Transverse colon (tissue), 4 donors: ENCODE measurements around the gene NPM1. TPM values are rescaled to one million over a fixed set of nuclear protein-coding genes. Genes with fewer than 3 reads are reported as not detected.

Experiments
- DNase-seq: peaks from one replicate; pipeline ENCODE4 v3.0.0-alpha.2; 2019
- H3K27ac ChIP-seq, 4 donors: fragments of 200-600 bp; sonication (generic); 2 replicates each; pipeline ENCODE4 v1.5.1; 2016 to 2018; ENCODE audit warnings: inconsistent platforms in 4 of 4
- H3K27me3 ChIP-seq: fragments of 200-600 bp; sonication (generic); 2 replicates; pipeline ENCODE4 v1.5.1; 2017; ENCODE audit warnings: inconsistent platforms
- H3K36me3 ChIP-seq, 4 donors: fragments of 200-600 bp; sonication (generic); 2 replicates each; pipeline ENCODE4 v1.5.1; 2017 to 2019; ENCODE audit warnings: inconsistent platforms in 4 of 4
- H3K4me1 ChIP-seq, 4 donors: fragments of 200-600 bp; sonication (generic); 2 replicates each; pipeline ENCODE4 v1.5.1; 2017 to 2020; ENCODE audit warnings: inconsistent platforms in 4 of 4
- H3K4me3 ChIP-seq, 4 donors: fragments of 200-600 bp; sonication (generic); 1 replicate in 1 of 4; 2 replicates in 3 of 4; pipeline versions ENCODE4 v1.5.1 to v1.6.1; 2017 to 2019; ENCODE audit warnings: inconsistent platforms in 4 of 4
- H3K9me3 ChIP-seq, 2 donors: fragments of 200-600 bp; sonication (generic); 2 replicates each; pipeline ENCODE4 v1.5.1; 2017 to 2019; ENCODE audit warnings: inconsistent platforms in 2 of 2
- CTCF ChIP-seq, 5 experiments: fragments of 200-600 bp in 3 of 5; fragments of 450-650 bp in 2 of 5; sonication (generic) in 3 of 5; IDR thresholded peaks; 1 replicate in 2 of 5; 2 replicates in 3 of 5; pipeline ENCODE4 v1.5.1; 2016 to 2017; ENCODE audit warnings: antibody characterized with exemption in 5 of 5, inconsistent platforms in 3 of 5, mild to moderate bottlenecking in 2 of 5, moderate library complexity in 1 of 5
- EP300 ChIP-seq: sonication (generic); formaldehyde crosslinking; IDR thresholded peaks from one replicate; pipeline ENCODE4 v1.6.1; 2017; ENCODE audit warnings: antibody characterized with exemption, low read depth
- POLR2A ChIP-seq: fragments of 450-650 bp; IDR thresholded peaks from one replicate; pipeline ENCODE4 v1.6.1; 2016; ENCODE audit warnings: antibody characterized with exemption, mild to moderate bottlenecking, moderate library complexity
- POLR2AphosphoS5 ChIP-seq, 3 donors: sonication (generic); formaldehyde crosslinking; IDR thresholded peaks; one replicate each; pipeline ENCODE4 v1.6.1; 2016; ENCODE audit warnings: antibody characterized with exemption in 3 of 3
- WGBS, 2 donors: methylation state at CpG; one replicate each; pipeline ENCODE4 v1.1.5; 2018; ENCODE audit warnings: low coverage in 1 of 2; 5-methylcytosine and 5-hydroxymethylcytosine counted together
- in situ Hi-C, 4 donors: fragments of 200-750 bp; cut with MboI; loops; one replicate each; pipeline versions ENCODE4 v1.15.0 to v1.15.1; 2017; ENCODE audit warnings: low sequenced_read_pairs in 3 of 4, low pct_ligation_motif_present in 1 of 4, low pct_unique_long_range_greater_than_20kb in 1 of 4
- intact Hi-C: fragments of 100-400 bp; cut with DNase I; formaldehyde crosslinking; loops from one replicate; pipeline ENCODE4 v1.15.1; 2023; ENCODE audit warnings: low total_unique reads
- total RNA-seq, 4 donors: library from RNA; depleted of rRNA; stranded (reverse); fragments of >200 nt; gene quantifications; one replicate each; pipeline ENCODE4 v1.1.0, GENCODE V29; 2016

NPM1 gene
- total RNA-seq, 4 donors from 2014 or later, result 279 to 2,349 (median 380) TPM

- intact Hi-C loops, result loop anchor here (2.0 kb wide), 1 partner anchor 492 kb away; no protein-coding TSS in a partner anchor
- H3K36me3 ChIP-seq, result no peaks in the 10 kb centered on the region
- WGBS, 2 donors, result 13 to 40% methylated on average over 1 to 20 of the region's 26 CpGs
- H3K9me3 ChIP-seq, result no peaks in the 10 kb centered on the region
- in situ Hi-C loops, result loop anchor here (10.0 to 25.0 kb wide), 3 partner anchors 486 to 619 kb away; no protein-coding TSS in a partner anchor
- no peak overlapping the region for H3K27ac ChIP-seq
- TF ChIP-seq POLR2A (no peak), EP300 (no peak), CTCF (IDR thresholded peaks at IDR 0.05) (peak; percentile 87 to 94 (median 91)), POLR2AphosphoS5 (IDR thresholded peaks at IDR 0.05) (no peak)
- peaks cover 19 to 30% (median 27%) of the 10 kb centered on the region in 4 donors for H3K4me1 ChIP-seq
- H3K4me3 ChIP-seq, result peak overlapping the region in 2 of 4 donors; percentile 40 to 48
- peak; percentile 71 for DNase-seq
- H3K27me3 ChIP-seq, result peaks cover 29% of the 10 kb centered on the region
Measured at GRCh38 chr5:171418316-171418981, 30.8 kb downstream of the NPM1 start.

GRCh38 chr5:171418982-171419687 is 31.5 kb downstream of the NPM1 start, which contains the start of gene FGF18:
Gene FGF18 (plus strand): TSS chr5:171419647. CDS start chr5:171420200, 553 bp downstream.
- WGBS, 2 donors, result 1% methylated on average over 60 of the region's 74 CpGs; no CpG with 5 or more reads in 1 of the 2 donors
- H3K27me3 ChIP-seq, result peaks cover 29% of the 10 kb centered on the region
- peak; percentile 20 for DNase-seq
- H3K9me3 ChIP-seq, result no peaks in the 10 kb centered on the region
- intact Hi-C loops (loop anchor here (2.0 kb wide), 1 partner anchor 492 kb away; no protein-coding TSS in a partner anchor), in situ Hi-C loops (loop anchor here (10.0 to 25.0 kb wide), 3 partner anchors 486 to 618 kb away; no protein-coding TSS in a partner anchor)
- peaks cover 19 to 30% (median 27%) of the 10 kb centered on the region in 4 donors for H3K4me1 ChIP-seq
- no peaks in the 10 kb centered on the region for H3K36me3 ChIP-seq
- H3K27ac ChIP-seq, result peak within 1 kb of the TSS in 1 of 4 donors; percentile 20
- TF ChIP-seq EP300 (no peak), CTCF (IDR thresholded peaks at IDR 0.05) (peak in 3 of 5 experiments; percentile 14 to 38 (median 26))
- peak within 1 kb of the TSS in 3 of 4 donors; percentile 23 to 48 (median 40) for H3K4me3 ChIP-seq

DNA sequence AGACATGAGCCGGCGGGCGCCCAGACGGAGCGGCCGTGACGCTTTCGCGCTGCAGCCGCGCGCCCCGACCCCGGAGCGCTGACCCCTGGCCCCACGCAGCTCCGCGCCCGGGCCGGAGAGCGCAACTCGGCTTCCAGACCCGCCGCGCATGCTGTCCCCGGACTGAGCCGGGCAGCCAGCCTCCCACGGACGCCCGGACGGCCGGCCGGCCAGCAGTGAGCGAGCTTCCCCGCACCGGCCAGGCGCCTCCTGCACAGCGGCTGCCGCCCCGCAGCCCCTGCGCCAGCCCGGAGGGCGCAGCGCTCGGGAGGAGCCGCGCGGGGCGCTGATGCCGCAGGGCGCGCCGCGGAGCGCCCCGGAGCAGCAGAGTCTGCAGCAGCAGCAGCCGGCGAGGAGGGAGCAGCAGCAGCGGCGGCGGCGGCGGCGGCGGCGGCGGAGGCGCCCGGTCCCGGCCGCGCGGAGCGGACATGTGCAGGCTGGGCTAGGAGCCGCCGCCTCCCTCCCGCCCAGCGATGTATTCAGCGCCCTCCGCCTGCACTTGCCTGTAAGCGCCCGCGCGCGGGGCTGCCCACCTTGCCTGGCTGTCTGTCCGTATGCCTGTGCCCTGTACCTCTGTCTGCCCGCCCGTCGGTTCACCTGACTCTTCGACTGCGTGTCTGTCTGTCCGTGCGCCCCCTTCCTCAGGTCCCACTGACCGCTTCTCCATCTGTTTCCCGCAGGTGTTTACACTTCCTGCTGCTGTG is 32.2 kb downstream of the NPM1 start:
- Histone ChIP-seq H3K36me3 (no peaks in the 10 kb centered on the region), H3K9me3 (no peaks in the 10 kb centered on the region), H3K27ac (peak overlapping the region in 1 of 4 donors; percentile 20), H3K27me3 (peaks cover 29% of the 10 kb centered on the region), H3K4me3 (peak overlapping the region in 3 of 4 donors; percentile 23 to 48 (median 40)), H3K4me1 (peaks cover 19 to 30% (median 27%) of the 10 kb centered on the region in 4 donors)
- TF ChIP-seq EP300 (no peak), POLR2A (no peak), POLR2AphosphoS5 (IDR thresholded peaks at IDR 0.05) (no peak), CTCF (IDR thresholded peaks at IDR 0.05) (no peak)
- in situ Hi-C loops, result loop anchor here (10.0 to 25.0 kb wide), 3 partner anchors 485 to 617 kb away; no protein-coding TSS in a partner anchor
- intact Hi-C loops, result loop anchor here (2.0 kb wide), 1 partner anchor 491 kb away; no protein-coding TSS in a partner anchor
- DNase-seq, result peak; percentile 13
- WGBS, 2 donors, result 2% methylated on average over 26 of the region's 95 CpGs; no CpG with 5 or more reads in 1 of the 2 donors
